HG03354 (cell line): ENCODE measurements around the gene SLC25A52.
"Not testable (repeated sequence)": the region's sequence is repeated elsewhere in the genome, so short reads cannot be mapped to it uniquely, and the experiment has no call there.

Source experiments
- ATAC-seq: cut with Tn5 transposase; IDR thresholded peaks from one replicate; pipeline ENCODE4 v1.9.1; 2021; ENCODE audit warnings: mild to moderate bottlenecking; ENCODE audit not compliant: unreplicated experiment, poor library complexity, severe bottlenecking

Gene SLC25A52

GRCh38 chr18:31743600-31743999 lies 17.1 kb downstream of the SLC25A52 start:
- not testable (repeated sequence) for ATAC-seq

- ATAC-seq = no peak
These were observed 19.5 kb downstream of the SLC25A52 start for GRCh38 chr18:31741097-31741735.

- no peak for ATAC-seq
These were observed 20.5 kb downstream of the SLC25A52 start for GRCh38 chr18:31740180-31740579.

GRCh38 chr18:31739651-31740050 lies 21.0 kb downstream of the SLC25A52 start:
- ATAC-seq = no peak

- ATAC-seq = no peak
These were observed 21.9 kb downstream of the SLC25A52 start for GRCh38 chr18:31738460-31739407.

- ATAC-seq = peak; percentile 72
These were observed 24.1 kb downstream of the SLC25A52 start for GRCh38 chr18:31736630-31737029.

- no peak for ATAC-seq
These were observed 29.1 kb downstream of the SLC25A52 start for GRCh38 chr18:31731628-31732027.

GRCh38 chr18:31729196-31729595 lies 31.5 kb downstream of the SLC25A52 start:
- ATAC-seq = not testable (repeated sequence)

GRCh38 chr18:31723990-31724711 lies 36.5 kb downstream of the SLC25A52 start:
- no peak for ATAC-seq

GRCh38 chr18:31723639-31723989 lies 37.1 kb downstream of the SLC25A52 start:
- no peak for ATAC-seq

GRCh38 chr18:31722369-31722957 lies 38.2 kb downstream of the SLC25A52 start:
- peak; percentile 97 for ATAC-seq

GRCh38 chr18:31721601-31722000 lies 39.1 kb downstream of the SLC25A52 start:
- ATAC-seq = no peak

GRCh38 chr18:31720867-31721266 lies 39.8 kb downstream of the SLC25A52 start:
- no peak for ATAC-seq

GRCh38 chr18:31719363-31720006 lies 41.2 kb downstream of the SLC25A52 start:
- no peak for ATAC-seq

GRCh38 chr18:31718386-31718785 lies 42.3 kb downstream of the SLC25A52 start:
- ATAC-seq = no peak

- ATAC-seq = no peak
These were observed 44.3 kb downstream of the SLC25A52 start for GRCh38 chr18:31716362-31716761.

- no peak for ATAC-seq
These were observed 49.1 kb downstream of the SLC25A52 start for GRCh38 chr18:31711365-31712172.

- ATAC-seq = no peak
These were observed 49.9 kb downstream of the SLC25A52 start for GRCh38 chr18:31710826-31711225.
